NCI-H69 (cell line): Measurements from ENCODE around the gene AARSD1.
"Not testable (repeated sequence)": the region's sequence is repeated elsewhere in the genome, so short reads cannot be mapped to it uniquely, and the experiment has no call there.

Source experiments
- DNase-seq: peaks from one replicate; lab custom pipeline; 2025; lab: John Stamatoyannopoulos, UW

Gene AARSD1

GRCh38 chr17:42964161-42964932 is at the start of gene AARSD1:
Gene AARSD1 (minus strand): TSS chr17:42964454. CDS start chr17:42964440, 14 bp downstream.
- DNase-seq, result peak; percentile 97

GRCh38 chr17:43013296-43013695 is 49.0 kb upstream of the AARSD1 start:
- DNase-seq, result no peak

- DNase-seq, result no peak
These were observed 47.6 kb upstream of the AARSD1 start for GRCh38 chr17:43011728-43012472.

GRCh38 chr17:43010667-43011308 is 46.5 kb upstream of the AARSD1 start:
- DNase-seq, result no peak

- peak; percentile 79 for DNase-seq
These were observed 42.6 kb upstream of the AARSD1 start, which contains the start of gene IFI35 for GRCh38 chr17:43006639-43007551. Gene IFI35 (plus strand): TSS chr17:43006784. CDS start chr17:43006948, 164 bp downstream.

GRCh38 chr17:43003542-43004172 is 39.4 kb upstream of the AARSD1 start:
- no peak for DNase-seq

- DNase-seq, result not testable (repeated sequence)
These were observed 36.6 kb upstream of the AARSD1 start for GRCh38 chr17:43000894-43001293.

- no peak for DNase-seq
These were observed 34.8 kb upstream of the AARSD1 start for GRCh38 chr17:42999003-42999525.

- peak; percentile 100 for DNase-seq
These were observed 34.0 kb upstream of the AARSD1 start, which contains the start of gene RPL27 for GRCh38 chr17:42997984-42998938. Gene RPL27 (plus strand): TSS chr17:42998419. CDS start chr17:42998751, 332 bp downstream.

- peak; percentile 59 for DNase-seq
These were observed 33.2 kb upstream of the AARSD1 start for GRCh38 chr17:42997390-42997983.

- not testable (repeated sequence) for DNase-seq
These were observed 29.7 kb upstream of the AARSD1 start for GRCh38 chr17:42993913-42994312.

- no peak for DNase-seq
These were observed 28.6 kb upstream of the AARSD1 start for GRCh38 chr17:42992872-42993271.

- DNase-seq, result no peak
These were observed 27.2 kb upstream of the AARSD1 start for GRCh38 chr17:42991471-42991870.

GRCh38 chr17:42989726-42990652 is 25.7 kb upstream of the AARSD1 start:
- DNase-seq, result no peak

- DNase-seq, result no peak
These were observed 24.9 kb upstream of the AARSD1 start for GRCh38 chr17:42989141-42989540.

- DNase-seq, result no peak
These were observed 21.0 kb upstream of the AARSD1 start for GRCh38 chr17:42985225-42985624.

GRCh38 chr17:42982266-42982665 is 18.0 kb upstream of the AARSD1 start:
- no peak for DNase-seq
